ENCODE measurements around the gene LRMDA. TPM values are rescaled to one million over a fixed set of nuclear protein-coding genes. Genes with fewer than 3 reads are reported as not detected.

The LRMDA gene
- total and polyA plus RNA-seq, 12 donors, result 30.7 to 132 (median 78.1) TPM

DNA sequence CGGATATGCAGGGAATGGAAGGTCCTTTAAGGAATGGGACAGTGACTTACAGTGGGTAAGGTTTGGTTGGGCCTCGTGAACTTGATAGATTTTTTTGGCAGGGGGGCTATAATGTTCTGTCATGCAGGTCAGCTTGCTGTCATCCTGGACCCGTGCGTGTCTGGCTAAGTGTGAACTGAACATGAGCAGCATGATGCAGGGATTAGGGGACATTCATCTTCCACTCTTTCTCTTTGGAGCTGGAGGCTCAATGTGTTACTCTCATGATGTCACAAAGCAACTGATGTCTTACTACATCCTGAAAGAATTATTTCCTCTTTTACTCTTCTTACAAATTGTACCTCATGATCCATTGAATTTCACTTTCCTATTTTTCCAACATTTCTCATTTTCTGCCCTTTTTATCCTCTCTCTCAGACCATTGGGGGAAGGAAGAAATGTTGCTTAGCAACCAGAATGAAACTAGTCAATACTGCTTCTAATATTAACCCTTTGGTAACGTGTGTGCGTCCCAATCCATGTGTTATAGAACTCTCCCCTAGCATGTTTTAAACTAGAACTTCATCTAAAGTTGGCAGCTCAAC, 549.1 kb downstream of the LRMDA start:
- DNase-seq, result no peak
- H3K4me1 ChIP-seq (replicated peaks in 1 of 2), result no peaks in the 10 kb centered on the region
- H3K27me3 ChIP-seq, result no peaks in the 10 kb centered on the region
- H3K36me3 ChIP-seq (replicated peaks in 1 of 2), result no peaks in the 10 kb centered on the region
- 86 to 94% (median 93%) methylated on average over 6 of the region's 6 CpGs for WGBS, 4 donors
- no peak overlapping the region for H3K4me3 ChIP-seq
- H3K9me3 ChIP-seq (replicated peaks in 1 of 3), result no peaks in the 10 kb centered on the region
- no peak overlapping the region for H3K27ac ChIP-seq
- intact Hi-C loops (cut with DNase I), result no loop called here
- TF ChIP-seq CTCF (IDR thresholded peaks at IDR 0.05), result no peak
- no peak for TF ChIP-seq POLR2A (IDR thresholded peaks at IDR 0.05)

- H3K4me3 ChIP-seq, result no peak overlapping the region
- peak; percentile 54 to 83 (median 79) for DNase-seq
- H3K9me3 ChIP-seq (replicated peaks in 1 of 3), result no peaks in the 10 kb centered on the region
- no peak for TF ChIP-seq CTCF (IDR thresholded peaks at IDR 0.05)
- no peak for TF ChIP-seq POLR2A (IDR thresholded peaks at IDR 0.05)
- WGBS, 4 donors, result 73 to 83% (median 79%) methylated on average over 5 of the region's 5 CpGs
- no peaks in the 10 kb centered on the region for H3K27me3 ChIP-seq
- H3K4me1 ChIP-seq (replicated peaks in 1 of 2), result peaks cover 0 to 7% of the 10 kb centered on the region in 2 donors
- no peak overlapping the region for H3K27ac ChIP-seq
- H3K36me3 ChIP-seq (replicated peaks in 1 of 2), result no peaks in the 10 kb centered on the region
- intact Hi-C loops (cut with DNase I), result no loop called here
These were observed 551.4 kb downstream of the LRMDA start for GRCh38 chr10:75982611-75983369.

GRCh38 chr10:75984067-75984466, 552.6 kb downstream of the LRMDA start:
- no peaks in the 10 kb centered on the region for H3K9me3 ChIP-seq (replicated peaks in 1 of 3)
- intact Hi-C loops (cut with DNase I), result no loop called here
- H3K4me3 ChIP-seq, result no peak overlapping the region
- 75 to 82% (median 78%) methylated on average over 5 to 7 of the region's 7 CpGs for WGBS, 4 donors
- DNase-seq, result peak in 1 of 7 donors; percentile 17
- peaks cover 0 to 12% of the 10 kb centered on the region in 2 donors for H3K4me1 ChIP-seq (replicated peaks in 1 of 2)
- H3K27me3 ChIP-seq, result no peaks in the 10 kb centered on the region
- H3K27ac ChIP-seq, result no peak overlapping the region
- no peaks in the 10 kb centered on the region for H3K36me3 ChIP-seq (replicated peaks in 1 of 2)
- TF ChIP-seq POLR2A (IDR thresholded peaks at IDR 0.05), result no peak
- no peak for TF ChIP-seq CTCF (IDR thresholded peaks at IDR 0.05)

DNA sequence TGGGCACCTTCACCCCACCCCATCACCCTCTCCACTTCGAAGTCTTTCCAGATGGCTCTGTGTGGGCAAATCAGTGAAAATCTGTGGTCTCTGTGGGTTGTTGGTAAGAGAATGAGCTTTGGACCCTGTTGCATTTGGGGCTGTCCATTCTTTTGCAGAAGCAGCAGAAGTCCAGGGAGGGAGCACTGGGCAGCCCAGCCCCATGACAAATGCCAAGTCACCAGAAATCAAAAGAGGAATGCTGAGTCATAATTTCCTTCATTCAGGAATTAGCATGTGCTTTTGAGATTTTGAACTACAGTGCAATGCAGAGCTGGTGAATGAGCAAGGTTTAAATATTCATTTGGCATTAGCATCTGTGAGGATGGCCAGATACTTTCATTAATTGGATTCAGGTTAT, 556.2 kb downstream of the LRMDA start:
- H3K36me3 ChIP-seq (replicated peaks in 1 of 2), result no peaks in the 10 kb centered on the region
- intact Hi-C loops (cut with DNase I), result no loop called here
- peaks cover 0 to 19% of the 10 kb centered on the region in 2 donors for H3K4me1 ChIP-seq (replicated peaks in 1 of 2)
- TF ChIP-seq CTCF (IDR thresholded peaks at IDR 0.05) (no peak), POLR2A (IDR thresholded peaks at IDR 0.05) (no peak)
- 80 to 100% (median 90%) methylated on average over 1 of the region's 1 CpG for WGBS, 4 donors
- DNase-seq, result peak; percentile 38 to 78 (median 67)
- H3K4me3 ChIP-seq, result no peak overlapping the region
- peak overlapping the region in 2 of 5 donors; percentile 39 to 57 for H3K27ac ChIP-seq
- H3K9me3 ChIP-seq (replicated peaks in 1 of 3), result no peaks in the 10 kb centered on the region
- H3K27me3 ChIP-seq, result no peaks in the 10 kb centered on the region

All from adrenal gland (tissue), 12 donors.